H9 (cell line): Measurements from ENCODE around the gene LRRC39. TPM values are rescaled to one million over a fixed set of nuclear protein-coding genes. Genes with fewer than 3 reads are reported as not detected.

Experiments
- DNase-seq: peaks from one replicate; pipeline ENCODE4 v3.0.0-alpha.2; 2017
- H2AFZ ChIP-seq: one replicate; pipeline ENCODE4 v1.6.1; 2013; ENCODE audit warnings: mild to moderate bottlenecking, low read length, control low read depth, moderate library complexity
- H2AK5ac ChIP-seq: 2 replicates; pipeline ENCODE4 v1.6.1; 2013; ENCODE audit warnings: low read length, control low read depth, mixed read lengths; ENCODE audit not compliant: insufficient read length
- H2BK120ac ChIP-seq: one replicate; pipeline ENCODE4 v1.6.1; 2013; ENCODE audit warnings: low read depth, mild to moderate bottlenecking, low read length, control low read depth, inconsistent platforms; ENCODE audit not compliant: poor library complexity, severe bottlenecking
- H2BK12ac ChIP-seq: 2 replicates; pipeline ENCODE4 v1.6.1; 2013; ENCODE audit warnings: low read length, control low read depth, mixed read lengths, low read depth; ENCODE audit not compliant: insufficient read length
- H2BK15ac ChIP-seq: 2 replicates; pipeline ENCODE4 v1.6.1; 2013; ENCODE audit warnings: low read depth, low read length, control low read depth
- H2BK20ac ChIP-seq: one replicate; pipeline ENCODE4 v1.6.1; 2013; ENCODE audit warnings: low read depth, mild to moderate bottlenecking, low read length, control low read depth, inconsistent platforms; ENCODE audit not compliant: poor library complexity, severe bottlenecking
- H2BK5ac ChIP-seq: 2 replicates; pipeline ENCODE4 v1.6.1; 2013; ENCODE audit warnings: low read length, control low read depth, mixed read lengths; ENCODE audit not compliant: insufficient read length
- H3K14ac ChIP-seq: 2 replicates; pipeline ENCODE4 v1.6.1; 2013; ENCODE audit warnings: low read length, control low read depth; ENCODE audit not compliant: insufficient read depth
- H3K18ac ChIP-seq: 2 replicates; pipeline ENCODE4 v1.6.1; 2013; ENCODE audit warnings: low read depth, mild to moderate bottlenecking, mixed read lengths, low read length, control low read depth; ENCODE audit not compliant: insufficient read length
- H3K23ac ChIP-seq: 2 replicates; pipeline ENCODE4 v1.6.1; 2013; ENCODE audit warnings: low read length, control low read depth, mixed read lengths, low read depth; ENCODE audit not compliant: insufficient read length
- H3K23me2 ChIP-seq: 2 replicates; pipeline ENCODE4 v1.6.1; 2013; ENCODE audit warnings: low read depth, mild to moderate bottlenecking, mixed read lengths, low read length, control low read depth; ENCODE audit not compliant: insufficient read length, poor library complexity, severe bottlenecking
- H3K27ac ChIP-seq: 2 replicates; pipeline ENCODE4 v1.5.1; 2013; ENCODE audit warnings: low read length, control low read depth, mixed read lengths, low read depth; ENCODE audit not compliant: insufficient read length
- H3K27me3 ChIP-seq: 2 replicates; pipeline ENCODE4 v1.6.1; 2013; ENCODE audit warnings: low read length, control low read depth, inconsistent platforms; ENCODE audit not compliant: insufficient read depth
- H3K4ac ChIP-seq: 2 replicates; pipeline ENCODE4 v1.6.1; 2013; ENCODE audit warnings: low read depth, mild to moderate bottlenecking, control low read depth, inconsistent platforms, low read length, moderate library complexity
- H3K4me1 ChIP-seq: 2 replicates; pipeline ENCODE4 v1.6.1; 2013; ENCODE audit warnings: low read length, control low read depth, inconsistent platforms; ENCODE audit not compliant: insufficient read depth
- H3K4me2 ChIP-seq: 2 replicates; pipeline ENCODE4 v1.6.1; 2013; ENCODE audit warnings: low read length, control low read depth, mixed read lengths; ENCODE audit not compliant: insufficient read length, insufficient read depth
- H3K56ac ChIP-seq: 2 replicates; pipeline ENCODE4 v1.6.1; 2013; ENCODE audit warnings: low read depth, mild to moderate bottlenecking, mixed read lengths, low read length, control low read depth; ENCODE audit not compliant: insufficient read length
- H3K79me1 ChIP-seq: 2 replicates; pipeline ENCODE4 v1.6.1; 2013; ENCODE audit warnings: low read depth, mild to moderate bottlenecking, moderate library complexity, low read length, control low read depth, inconsistent platforms; ENCODE audit not compliant: insufficient read depth, poor library complexity, severe bottlenecking
- H3K79me2 ChIP-seq: 2 replicates; pipeline ENCODE4 v1.6.1; 2013; ENCODE audit warnings: low read length, control low read depth, inconsistent platforms; ENCODE audit not compliant: insufficient read depth
- H3K9ac ChIP-seq: 2 replicates; pipeline ENCODE4 v1.6.1; 2013; ENCODE audit warnings: low read length, control low read depth, mixed read lengths; ENCODE audit not compliant: insufficient read length; ENCODE audit errors: extremely low read depth
- H3K9me3 ChIP-seq: one replicate; pipeline ENCODE4 v1.6.1; 2013; ENCODE audit warnings: low read depth, low read length, inconsistent platforms; ENCODE audit not compliant: control insufficient read depth
- H3T11ph ChIP-seq: one replicate; pipeline ENCODE4 v1.6.1; 2013; ENCODE audit warnings: mild to moderate bottlenecking, low read length, control low read depth, inconsistent platforms
- H4K20me1 ChIP-seq: one replicate; pipeline ENCODE4 v1.6.1; 2013; ENCODE audit not compliant: control insufficient read depth, insufficient read length, insufficient read depth
- H4K5ac ChIP-seq: 2 replicates; pipeline ENCODE4 v1.6.1; 2013; ENCODE audit warnings: low read depth, mild to moderate bottlenecking, mixed read lengths, low read length, control low read depth; ENCODE audit not compliant: insufficient read length
- H4K8ac ChIP-seq: replicated peaks from 2 replicates; pipeline ENCODE4 v1.6.1; 2013; ENCODE audit warnings: low read length, control low read depth, mixed read lengths, low read depth; ENCODE audit not compliant: insufficient read length
- H4K91ac ChIP-seq: 2 replicates; pipeline ENCODE4 v1.6.1; 2013; ENCODE audit warnings: low read depth, mild to moderate bottlenecking, moderate library complexity, mixed read lengths, low read length, control low read depth; ENCODE audit not compliant: insufficient read length
- H3K27ac Mint-ChIP-seq, 3 experiments: 2 replicates in 2 of 3; 3 replicates in 1 of 3; pipeline ENCODE4 v1.8.0; 2020 to 2021; ENCODE audit warnings: mixed read lengths in 3 of 3, mild to moderate bottlenecking in 1 of 3, moderate library complexity in 1 of 3
- H3K27me3 Mint-ChIP-seq: 2 replicates; pipeline ENCODE4 v1.8.0; 2021; ENCODE audit warnings: low read depth, mild to moderate bottlenecking, moderate library complexity, mixed read lengths
- H3K36me3 Mint-ChIP-seq, 3 experiments: 2 replicates in 2 of 3; 3 replicates in 1 of 3; pipeline ENCODE4 v1.8.0; 2020 to 2021; ENCODE audit warnings: low read depth in 3 of 3, mixed read lengths in 3 of 3; ENCODE audit not compliant: insufficient read depth in 1 of 3
- H3K4me1 Mint-ChIP-seq, 2 experiments: 2 replicates each; pipeline ENCODE4 v1.8.0; 2020; ENCODE audit warnings: mixed read lengths in 2 of 2
- H3K4me3 Mint-ChIP-seq, 2 experiments: 2 replicates in 1 of 2; 3 replicates in 1 of 2; pipeline ENCODE4 v1.8.0; 2020 to 2021; ENCODE audit warnings: mild to moderate bottlenecking in 2 of 2, mixed read lengths in 2 of 2, moderate library complexity in 1 of 2
- H3K9me3 Mint-ChIP-seq, 2 experiments: 2 replicates in 1 of 2; 3 replicates in 1 of 2; pipeline ENCODE4 v1.8.0; 2020; ENCODE audit warnings: mild to moderate bottlenecking in 2 of 2, mixed read lengths in 2 of 2, moderate library complexity in 1 of 2
- CTCF ChIP-seq: fragments of 200-600 bp; sonication (generic); conservative IDR thresholded peaks from 3 replicates; pipeline ENCODE4 v1.8.0; 2021; ENCODE audit warnings: antibody characterized with exemption, mild to moderate bottlenecking
- WGBS: extraction: QIAGEN DNeasy Blood & Tissue Kit; methylation state at CpG from one replicate; pipeline ENCODE4 v1.1.7; 2013; ENCODE audit warnings: missing lambda C conversion rate, low lambda C conversion rate, mixed read lengths; ENCODE audit not compliant: insufficient read length; ENCODE audit errors: extremely low coverage; 5-methylcytosine and 5-hydroxymethylcytosine counted together
- total RNA-seq: library from RNA; stranded (reverse); gene quantifications from 2 replicates; pipeline ENCODE4 v1.2.1, GENCODE V29; 2021

The LRRC39 gene
- total RNA-seq, 1 experiment from 2014 or later = 0.37 TPM

- Mint-ChIP-seq H3K4me1 (peaks cover 8 to 9% of the 10 kb centered on the region in 2 experiments), H3K27me3 (no peaks in the 10 kb centered on the region), H3K4me3 (no peak overlapping the region), H3K27ac (peak overlapping the region in 2 of 3 experiments; percentile 56 to 86; a peak in 4 of 7 replicates), H3K9me3 (no peaks in the 10 kb centered on the region), H3K36me3 (peaks cover 8 to 38% (median 26%) of the 10 kb centered on the region in 3 experiments)
- H3K79me1 ChIP-seq = no peaks in the 10 kb centered on the region
- peaks cover 3% of the 10 kb centered on the region; the same call in 1 of the 2 replicates for H3K4me1 ChIP-seq
- no peaks in the 10 kb centered on the region for H3K23me2 ChIP-seq
- H3K27me3 ChIP-seq = no peaks in the 10 kb centered on the region
- no peak overlapping the region for H3K4ac ChIP-seq
- no peak overlapping the region for H3K14ac ChIP-seq
- no peak overlapping the region for H4K8ac ChIP-seq
- no peak overlapping the region for H4K91ac ChIP-seq
- H3K9me3 ChIP-seq = no peaks in the 10 kb centered on the region
- H2BK120ac ChIP-seq = no peak overlapping the region
- no peak overlapping the region for H3K9ac ChIP-seq
- no peak overlapping the region for H2BK12ac ChIP-seq
- H4K20me1 ChIP-seq = no peaks in the 10 kb centered on the region
- H3K27ac ChIP-seq = peak overlapping the region; percentile 61
- WGBS = no CpG with 5 or more reads among the region's 4 CpGs
- no peak overlapping the region for H2BK20ac ChIP-seq
- H3K4me2 ChIP-seq = peak overlapping the region; percentile 40
- H2BK15ac ChIP-seq = no peak overlapping the region
- no peak overlapping the region for H3K23ac ChIP-seq
- H3K18ac ChIP-seq = no peak overlapping the region
- no peak overlapping the region for H3K56ac ChIP-seq
- H2BK5ac ChIP-seq = no peak overlapping the region
- no peaks in the 10 kb centered on the region; the same call in 1 of the 2 replicates for H3K79me2 ChIP-seq
- H2AK5ac ChIP-seq = no peak overlapping the region
- H2AFZ ChIP-seq = no peak overlapping the region
- no peak for TF ChIP-seq CTCF
- H3T11ph ChIP-seq = no peak overlapping the region
- no peak overlapping the region for H4K5ac ChIP-seq
- no peak for DNase-seq
Observed at GRCh38 chr1:100147875-100148274, 30.2 kb downstream of the LRRC39 start.
